ENCODE measurements around the gene KIF1A.

KIF1A gene

GRCh38 chr2:240839152-240840143 lies 19.4 kb upstream of the KIF1A start:
- no peak for TF ChIP-seq CTCF (IDR thresholded peaks at IDR 0.05; ENCODE audit: insufficient read depth, low read length, poor library complexity, severe bottlenecking)
- DNase-seq (ENCODE audit: extremely low read depth, insufficient read length): no peak
- H3K4me3 ChIP-seq (replicated peaks; ENCODE audit: low read depth, low read length): no peak overlapping the region
- H3K27me3 ChIP-seq (replicated peaks; ENCODE audit: control insufficient read depth, insufficient read depth, low read length): peaks cover 2% of the 10 kb centered on the region
- H3K36me3 ChIP-seq (ENCODE audit: control insufficient read depth, insufficient read depth, low read length): no peaks in the 10 kb centered on the region

- DNase-seq (ENCODE audit: extremely low read depth, insufficient read length): no peak
- no peak overlapping the region for H3K4me3 ChIP-seq (replicated peaks; ENCODE audit: low read depth, low read length)
- no peaks in the 10 kb centered on the region for H3K36me3 ChIP-seq (ENCODE audit: control insufficient read depth, insufficient read depth, low read length)
- H3K27me3 ChIP-seq (replicated peaks; ENCODE audit: control insufficient read depth, insufficient read depth, low read length): peaks cover 2% of the 10 kb centered on the region; the same call in 1 of the 2 replicates
- TF ChIP-seq CTCF (IDR thresholded peaks at IDR 0.05; ENCODE audit: insufficient read depth, low read length, poor library complexity, severe bottlenecking): no peak
Measured at GRCh38 chr2:240837621-240838020, 17.6 kb upstream of the KIF1A start.

- Histone ChIP-seq H3K36me3 (ENCODE audit: control insufficient read depth, insufficient read depth, low read length) (no peaks in the 10 kb centered on the region), H3K4me3 (replicated peaks; ENCODE audit: low read depth, low read length) (no peak overlapping the region), H3K27me3 (replicated peaks; ENCODE audit: control insufficient read depth, insufficient read depth, low read length) (peaks cover 2% of the 10 kb centered on the region; the same call in 1 of the 2 replicates)
- no peak for DNase-seq (ENCODE audit: extremely low read depth, insufficient read length)
- no peak for TF ChIP-seq CTCF (IDR thresholded peaks at IDR 0.05; ENCODE audit: insufficient read depth, low read length, poor library complexity, severe bottlenecking)
Measured at GRCh38 chr2:240836781-240837467, 16.9 kb upstream of the KIF1A start.

GRCh38 chr2:240835528-240835927 lies 15.5 kb upstream of the KIF1A start:
- no peak for DNase-seq (ENCODE audit: extremely low read depth, insufficient read length)
- H3K27me3 ChIP-seq (replicated peaks; ENCODE audit: control insufficient read depth, insufficient read depth, low read length): peaks cover 2% of the 10 kb centered on the region; the same call in 1 of the 2 replicates
- no peak for TF ChIP-seq CTCF (IDR thresholded peaks at IDR 0.05; ENCODE audit: insufficient read depth, low read length, poor library complexity, severe bottlenecking)
- H3K36me3 ChIP-seq (ENCODE audit: control insufficient read depth, insufficient read depth, low read length): no peaks in the 10 kb centered on the region
- no peak overlapping the region for H3K4me3 ChIP-seq (replicated peaks; ENCODE audit: low read depth, low read length)

- H3K36me3 ChIP-seq (ENCODE audit: control insufficient read depth, insufficient read depth, low read length): no peaks in the 10 kb centered on the region
- DNase-seq (ENCODE audit: extremely low read depth, insufficient read length): no peak
- H3K4me3 ChIP-seq (replicated peaks; ENCODE audit: low read depth, low read length): no peak overlapping the region
- H3K27me3 ChIP-seq (replicated peaks; ENCODE audit: control insufficient read depth, insufficient read depth, low read length): peaks cover 2% of the 10 kb centered on the region; the same call in 1 of the 2 replicates
- TF ChIP-seq CTCF (IDR thresholded peaks at IDR 0.05; ENCODE audit: insufficient read depth, low read length, poor library complexity, severe bottlenecking): no peak
Measured at GRCh38 chr2:240834377-240834975, 14.5 kb upstream of the KIF1A start.

Data from GM06990 (cell line).